ENCODE results near the gene CACYBP. TPM values are rescaled to one million over a fixed set of nuclear protein-coding genes. Genes with fewer than 3 reads are reported as not detected.

CACYBP gene
- total RNA-seq, 6 experiments from 2014 or later: 89.9 to 164 (median 142) TPM

DNA sequence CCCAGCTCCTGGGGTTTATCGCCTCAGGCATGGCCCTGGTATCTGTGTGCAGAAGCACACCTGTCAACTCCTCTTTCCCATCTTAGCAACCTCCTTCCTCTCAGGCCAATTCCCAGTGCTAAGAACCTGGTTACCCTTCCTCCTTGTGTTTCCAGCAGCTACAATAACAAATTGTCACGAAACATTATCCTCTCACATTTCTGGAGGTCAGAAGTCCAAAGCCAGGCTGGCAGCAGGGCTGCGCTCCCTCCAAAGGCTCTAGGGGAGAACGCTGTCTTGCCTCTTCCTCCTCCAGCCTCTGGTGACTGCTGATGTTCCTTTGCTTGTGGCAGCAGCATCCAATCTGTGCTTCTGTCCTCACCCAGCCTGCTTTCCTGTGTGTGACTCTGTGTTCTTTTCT lies 34.2 kb downstream of the CACYBP start:
- TF ChIP-seq, protein P1, sequence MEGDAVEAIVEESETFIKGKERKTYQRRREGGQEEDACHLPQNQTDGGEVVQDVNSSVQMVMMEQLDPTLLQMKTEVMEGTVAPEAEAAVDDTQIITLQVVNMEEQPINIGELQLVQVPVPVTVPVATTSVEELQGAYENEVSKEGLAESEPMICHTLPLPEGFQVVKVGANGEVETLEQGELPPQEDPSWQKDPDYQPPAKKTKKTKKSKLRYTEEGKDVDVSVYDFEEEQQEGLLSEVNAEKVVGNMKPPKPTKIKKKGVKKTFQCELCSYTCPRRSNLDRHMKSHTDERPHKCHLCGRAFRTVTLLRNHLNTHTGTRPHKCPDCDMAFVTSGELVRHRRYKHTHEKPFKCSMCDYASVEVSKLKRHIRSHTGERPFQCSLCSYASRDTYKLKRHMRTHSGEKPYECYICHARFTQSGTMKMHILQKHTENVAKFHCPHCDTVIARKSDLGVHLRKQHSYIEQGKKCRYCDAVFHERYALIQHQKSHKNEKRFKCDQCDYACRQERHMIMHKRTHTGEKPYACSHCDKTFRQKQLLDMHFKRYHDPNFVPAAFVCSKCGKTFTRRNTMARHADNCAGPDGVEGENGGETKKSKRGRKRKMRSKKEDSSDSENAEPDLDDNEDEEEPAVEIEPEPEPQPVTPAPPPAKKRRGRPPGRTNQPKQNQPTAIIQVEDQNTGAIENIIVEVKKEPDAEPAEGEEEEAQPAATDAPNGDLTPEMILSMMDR (IDR thresholded peaks at IDR 0.05): no peak
- peaks cover 10% of the 10 kb centered on the region; the same call in 1 of the 2 replicates for H3K27me3 Mint-ChIP-seq (ENCODE audit: insufficient read depth)
- no peak overlapping the region for H3K4me3 Mint-ChIP-seq
- H3K36me3 Mint-ChIP-seq (ENCODE audit: low read depth): no peaks in the 10 kb centered on the region
- DNase-seq: no peak
- H3K9me3 Mint-ChIP-seq: no peaks in the 10 kb centered on the region
- H3K27ac Mint-ChIP-seq: no peak overlapping the region
- peaks cover 6% of the 10 kb centered on the region; the same call in 1 of the 2 replicates for H3K4me1 Mint-ChIP-seq (ENCODE audit: low read depth)

DNA sequence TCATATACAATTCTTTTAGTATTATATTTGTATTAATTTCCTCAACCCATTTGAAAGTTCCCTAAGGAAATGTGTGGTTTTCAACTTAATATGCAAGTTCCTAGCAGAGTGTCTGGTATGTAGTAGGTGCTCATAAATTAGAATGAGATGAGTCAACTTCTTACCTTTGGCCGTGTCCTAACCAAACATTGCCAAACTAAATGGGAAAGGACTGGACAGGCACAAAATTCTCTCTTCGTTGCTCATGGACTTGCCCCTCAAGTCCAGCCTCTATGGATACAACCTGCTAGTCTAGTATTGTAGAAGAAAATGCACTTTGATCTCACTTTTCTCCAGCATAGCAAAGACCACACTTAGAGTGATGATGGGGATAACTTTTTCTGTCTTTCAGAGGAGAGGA lies 35.0 kb downstream of the CACYBP start:
- peaks cover 10% of the 10 kb centered on the region; the same call in 1 of the 2 replicates for H3K27me3 Mint-ChIP-seq (ENCODE audit: insufficient read depth)
- TF ChIP-seq, protein P1 (IDR thresholded peaks at IDR 0.05): no peak
- no peak overlapping the region for H3K27ac Mint-ChIP-seq
- H3K36me3 Mint-ChIP-seq (ENCODE audit: low read depth): no peaks in the 10 kb centered on the region
- H3K4me3 Mint-ChIP-seq: no peak overlapping the region
- no peak for DNase-seq
- H3K9me3 Mint-ChIP-seq: no peaks in the 10 kb centered on the region
- H3K4me1 Mint-ChIP-seq (ENCODE audit: low read depth): no peaks in the 10 kb centered on the region

DNA sequence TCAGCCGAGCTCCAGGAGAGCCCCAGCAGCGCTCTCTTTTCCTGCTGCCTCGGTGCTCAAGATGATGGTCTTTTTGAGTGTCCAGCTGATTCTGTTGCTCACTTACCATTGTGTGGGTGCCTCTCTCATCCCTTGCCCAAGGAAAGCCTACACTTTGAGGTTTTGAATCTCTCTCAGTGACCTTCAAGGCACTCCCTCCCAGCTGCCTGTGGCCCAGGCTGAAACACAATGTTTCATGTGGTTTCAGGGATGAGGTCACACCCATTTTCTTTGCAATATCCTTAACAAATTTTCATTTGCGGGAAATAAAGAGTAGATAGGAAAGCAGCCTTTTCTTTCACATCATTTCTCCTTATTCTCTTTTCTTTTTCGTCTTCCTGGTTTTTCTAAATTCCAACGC lies 36.1 kb downstream of the CACYBP start:
- no peak overlapping the region for H3K27ac Mint-ChIP-seq
- peaks cover 17% of the 10 kb centered on the region; the same call in 1 of the 2 replicates for H3K27me3 Mint-ChIP-seq (ENCODE audit: insufficient read depth)
- TF ChIP-seq, protein P1 (IDR thresholded peaks at IDR 0.05): no peak
- no peaks in the 10 kb centered on the region for H3K4me1 Mint-ChIP-seq (ENCODE audit: low read depth)
- H3K4me3 Mint-ChIP-seq: no peak overlapping the region
- DNase-seq: no peak
- no peaks in the 10 kb centered on the region for H3K9me3 Mint-ChIP-seq
- H3K36me3 Mint-ChIP-seq (ENCODE audit: low read depth): no peaks in the 10 kb centered on the region

DNA sequence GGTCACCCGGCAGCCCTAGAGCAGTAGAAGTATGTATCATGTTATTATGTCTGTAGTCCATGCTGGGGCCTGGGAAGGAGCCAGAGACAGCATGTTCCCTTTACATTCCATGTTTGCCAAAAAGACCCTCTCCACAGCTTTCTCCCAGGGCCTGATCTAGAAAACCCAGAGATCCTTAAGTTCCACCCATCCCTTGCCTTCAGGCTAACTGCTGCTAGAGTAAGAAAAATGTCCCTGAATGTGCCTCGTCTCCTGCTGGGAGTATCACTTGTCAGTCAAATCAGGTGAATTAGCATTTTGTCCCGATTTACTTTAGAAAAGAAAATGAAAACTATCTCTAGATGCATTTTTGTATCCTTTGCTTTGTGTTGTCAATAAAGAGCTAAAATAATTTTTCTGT lies 36.7 kb downstream of the CACYBP start:
- TF ChIP-seq, protein P1 (IDR thresholded peaks at IDR 0.05): no peak
- peaks cover 16% of the 10 kb centered on the region; the same call in 1 of the 2 replicates for H3K27me3 Mint-ChIP-seq (ENCODE audit: insufficient read depth)
- H3K9me3 Mint-ChIP-seq: no peaks in the 10 kb centered on the region
- no peaks in the 10 kb centered on the region for H3K4me1 Mint-ChIP-seq (ENCODE audit: low read depth)
- no peaks in the 10 kb centered on the region for H3K36me3 Mint-ChIP-seq (ENCODE audit: low read depth)
- DNase-seq: no peak
- no peak overlapping the region for H3K4me3 Mint-ChIP-seq
- no peak overlapping the region for H3K27ac Mint-ChIP-seq

DNA sequence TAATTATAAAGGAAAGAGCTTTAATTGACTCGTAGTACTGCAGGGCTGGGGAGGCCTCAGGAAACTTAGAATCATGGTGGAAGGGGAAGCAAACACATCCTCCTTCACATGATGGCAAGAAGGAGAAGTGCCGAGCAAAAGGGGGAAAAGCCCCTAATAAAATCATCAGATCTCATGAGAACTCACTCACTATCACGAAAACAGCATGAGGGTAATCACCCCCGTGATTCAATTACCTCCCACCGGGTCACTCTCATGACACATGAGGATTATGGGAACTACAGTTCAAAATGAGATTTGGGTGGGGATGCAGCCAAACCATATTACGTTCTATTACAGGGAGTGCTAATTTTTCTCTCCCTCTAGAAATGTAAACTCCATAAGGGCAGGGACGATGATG lies 37.7 kb downstream of the CACYBP start:
- TF ChIP-seq, protein P1 (IDR thresholded peaks at IDR 0.05): no peak
- Mint-ChIP-seq H3K9me3 (no peaks in the 10 kb centered on the region), H3K4me1 (ENCODE audit: low read depth) (no peaks in the 10 kb centered on the region), H3K36me3 (ENCODE audit: low read depth) (no peaks in the 10 kb centered on the region), H3K27me3 (ENCODE audit: insufficient read depth) (peaks cover 15% of the 10 kb centered on the region; the same call in 1 of the 2 replicates), H3K4me3 (no peak overlapping the region), H3K27ac (no peak overlapping the region)
- no peak for DNase-seq

Measured in HFFc6 (cell line).